GM21529 (cell line): ENCODE measurements around the gene NEURL4.

Experiments used
- ATAC-seq: cut with Tn5 transposase; IDR thresholded peaks from one replicate; pipeline ENCODE4 v1.9.1; 2021; ENCODE audit not compliant: unreplicated experiment

Gene NEURL4

DNA sequence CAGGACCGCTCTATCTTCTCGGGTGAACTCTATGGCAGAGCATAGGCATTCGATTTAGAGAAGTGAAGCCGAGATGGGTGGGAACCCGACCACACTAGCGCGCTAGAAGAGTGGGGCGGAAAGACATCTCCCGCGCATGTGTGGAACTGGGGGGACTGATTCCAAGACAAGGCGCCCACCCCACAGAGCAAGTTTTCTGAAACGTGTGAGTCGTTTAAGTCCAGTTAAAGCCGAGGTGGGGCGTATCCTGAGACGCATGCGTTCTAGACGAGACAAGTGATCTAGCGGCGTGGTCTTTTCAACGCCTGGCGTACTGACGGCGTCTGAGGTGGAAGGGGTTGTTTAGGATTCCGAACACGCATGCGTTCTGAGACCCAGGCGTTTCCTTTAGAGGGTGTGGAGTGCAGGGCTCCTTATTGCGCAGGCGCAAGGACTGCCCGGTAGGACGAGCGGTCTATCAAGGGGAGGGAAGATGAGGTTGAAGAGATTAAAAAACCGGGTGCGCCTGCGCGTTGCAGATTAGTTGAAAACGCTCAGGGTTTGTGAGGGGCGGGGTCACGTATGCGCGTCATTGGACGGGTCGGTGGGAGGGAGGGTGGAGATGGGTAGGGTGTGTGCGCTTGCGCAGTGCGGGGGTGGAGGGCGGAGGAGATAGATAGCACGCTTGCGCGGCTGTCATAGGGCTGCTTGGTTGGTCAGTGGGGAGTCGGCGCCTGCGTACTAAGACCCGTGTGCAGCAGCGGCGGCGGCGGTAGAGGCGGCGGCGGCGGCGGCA lies 22.0 kb downstream of the NEURL4 start, which contains the start of gene EIF5A:
Gene EIF5A (plus strand): TSS at position 718 of the 775 bp plus-strand sequence. CDS start 2,008 bp downstream, outside the sequence.
- peak; percentile 59 for ATAC-seq

DNA sequence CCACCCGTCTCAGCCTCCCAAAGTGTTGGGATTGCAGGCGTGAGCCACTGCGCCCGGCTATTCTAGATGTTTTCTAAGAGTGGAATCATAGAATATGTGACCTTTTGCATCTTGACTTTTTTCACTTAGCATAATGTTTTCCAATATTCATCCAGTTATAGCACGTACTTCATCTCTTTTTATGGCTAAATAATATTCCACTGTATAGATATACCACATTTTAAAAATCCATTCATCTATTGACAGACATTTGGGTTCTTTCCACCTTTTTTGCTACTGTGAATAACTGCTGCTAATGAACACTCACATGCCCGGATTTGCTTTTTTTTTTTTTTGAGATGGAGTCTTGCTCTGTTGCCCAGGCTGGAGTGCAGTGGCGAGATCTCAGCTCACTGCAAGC lies 25.0 kb downstream of the NEURL4 start:
- ATAC-seq, result no peak

GRCh38 chr17:7296189-7296861 lies 32.8 kb downstream of the NEURL4 start:
- no peak for ATAC-seq

DNA sequence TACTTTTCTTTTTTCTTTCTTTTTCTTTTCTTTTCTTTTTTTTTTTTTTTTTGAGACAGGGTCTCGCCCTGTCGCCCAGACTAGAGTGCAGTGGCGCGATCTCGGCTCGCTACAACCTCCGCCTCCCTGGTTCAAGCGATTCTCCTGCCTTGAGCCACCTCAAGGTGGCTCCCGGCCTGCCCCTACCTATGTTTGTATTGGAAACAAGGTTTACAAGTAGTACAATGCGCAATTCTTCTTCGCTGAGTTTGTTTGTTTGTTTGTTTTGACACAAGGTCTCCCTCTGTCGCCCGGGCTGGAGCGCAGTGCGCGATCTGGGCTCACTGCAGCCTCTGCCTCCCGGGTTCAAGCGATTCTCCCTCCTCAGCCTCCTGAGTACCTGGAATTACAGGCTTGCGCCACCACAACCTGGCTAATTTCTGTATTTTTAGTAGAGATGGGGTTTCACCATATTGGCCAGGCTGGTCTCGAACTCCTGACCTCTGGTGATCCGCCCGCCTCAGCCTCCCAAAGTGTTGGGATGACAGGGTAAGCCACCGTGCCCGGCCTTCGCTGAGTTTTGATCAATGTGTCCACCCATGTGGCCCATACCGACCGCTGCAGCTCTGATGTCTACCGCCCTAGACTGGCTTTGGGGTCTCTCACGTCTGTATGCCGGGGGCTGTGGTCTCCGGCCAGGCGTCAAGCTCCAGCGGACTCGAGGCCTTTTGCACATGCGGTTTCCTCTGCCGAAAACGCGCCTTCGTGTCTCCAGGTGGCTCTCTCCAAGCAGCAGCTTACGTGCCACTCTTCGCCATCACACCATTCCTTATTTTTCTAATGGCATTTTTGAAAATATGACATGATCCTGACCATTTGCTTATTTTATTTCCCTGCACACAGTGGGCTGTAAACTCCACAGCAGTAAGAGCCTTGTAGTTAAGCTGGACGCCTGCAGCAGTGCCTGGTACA lies 33.6 kb downstream of the NEURL4 start:
- no peak for ATAC-seq

- ATAC-seq, result no peak
These were observed 34.5 kb downstream of the NEURL4 start, which contains the start of gene YBX2 for GRCh38 chr17:7294614-7295153. Gene YBX2, minus strand, starts transcription at chr17:7294639. Its CDS starts 139 bp downstream, at chr17:7294500.

- ATAC-seq, result no peak
These were observed 35.1 kb downstream of the NEURL4 start for GRCh38 chr17:7293816-7294613.

DNA sequence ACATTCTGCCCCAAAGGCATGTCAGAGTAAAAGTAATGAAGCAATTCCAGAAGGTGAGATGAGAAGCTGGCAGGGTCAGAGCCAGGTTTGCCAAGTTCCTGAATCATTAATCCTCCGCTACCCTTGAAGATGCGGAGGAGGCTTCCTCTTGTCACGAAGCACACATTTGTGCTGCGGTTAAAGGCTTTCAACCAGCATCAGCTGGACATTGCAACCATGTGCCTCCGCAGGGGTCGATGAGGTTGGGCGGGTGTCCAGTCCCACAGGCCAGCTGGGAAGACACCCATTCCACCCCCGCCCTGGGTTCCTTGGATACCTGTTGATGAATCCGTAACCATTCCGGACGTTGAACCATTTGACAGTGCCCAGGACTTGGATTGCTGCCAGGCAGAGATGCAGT lies 36.0 kb downstream of the NEURL4 start:
- no peak for ATAC-seq

GRCh38 chr17:7292729-7293128 lies 36.4 kb downstream of the NEURL4 start:
- no peak for ATAC-seq

DNA sequence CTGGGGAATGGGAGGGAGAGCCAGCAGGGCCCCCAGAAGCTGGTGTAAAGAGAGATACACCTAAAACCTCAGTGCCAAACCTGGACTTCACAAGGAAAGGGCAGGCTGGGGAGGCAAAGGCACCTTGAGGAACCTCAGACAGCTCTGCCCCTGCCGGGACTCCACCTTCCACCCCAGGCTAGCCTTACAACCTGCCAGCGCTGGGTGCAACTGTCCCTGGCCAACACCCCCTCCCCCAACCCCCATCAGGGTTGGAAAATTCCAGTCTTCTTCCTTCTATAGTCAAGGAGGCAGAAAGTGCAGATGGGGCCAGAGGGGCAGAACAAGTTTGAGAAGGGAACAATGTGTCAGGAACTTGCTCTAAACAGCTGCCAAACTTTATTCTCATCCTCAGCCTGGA lies 36.9 kb downstream of the NEURL4 start:
- no peak for ATAC-seq

- no peak for ATAC-seq
These were observed 38.5 kb downstream of the NEURL4 start for GRCh38 chr17:7290685-7291084.

- ATAC-seq, result no peak
These were observed 39.0 kb downstream of the NEURL4 start for GRCh38 chr17:7290166-7290565.

GRCh38 chr17:7289256-7290032 lies 39.7 kb downstream of the NEURL4 start:
- no peak for ATAC-seq

- ATAC-seq, result no peak
These were observed 43.5 kb downstream of the NEURL4 start for GRCh38 chr17:7285679-7286078.

DNA sequence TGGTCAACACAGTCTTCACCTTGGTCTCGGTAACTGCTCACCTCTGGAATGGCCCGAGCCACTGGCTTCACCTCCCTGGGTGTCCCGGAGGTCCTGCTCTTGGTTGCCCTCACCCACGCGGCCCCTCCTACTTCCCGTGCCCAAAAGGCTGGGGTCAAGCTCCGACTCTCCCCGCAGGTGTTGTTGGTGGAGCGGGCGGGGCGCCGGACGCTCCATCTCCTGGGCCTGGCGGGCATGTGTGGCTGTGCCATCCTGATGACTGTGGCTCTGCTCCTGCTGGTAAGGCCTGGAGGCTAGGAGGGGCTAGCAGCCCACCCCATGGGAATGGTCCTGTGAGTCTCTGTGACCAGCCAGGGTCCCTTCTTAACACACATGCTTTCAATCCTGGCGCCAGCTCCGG lies 44.2 kb downstream of the NEURL4 start:
- ATAC-seq, result no peak

- no peak for ATAC-seq
These were observed 45.5 kb downstream of the NEURL4 start for GRCh38 chr17:7283471-7284216.

- no peak for ATAC-seq
These were observed 46.3 kb downstream of the NEURL4 start for GRCh38 chr17:7282752-7283321.

GRCh38 chr17:7281953-7282751 lies 47.0 kb downstream of the NEURL4 start:
- ATAC-seq, result no peak
